DND-41 (cell line): ENCODE measurements around the gene TEX51.

ENCODE experiments used
- ATAC-seq: fragments of 200-7000 bp; cut with Tn5 transposase; 3 replicates; pipeline ENCODE4 v1.9.1; 2021; ENCODE audit warnings: low read depth; ENCODE audit not compliant: insufficient read depth
- DNase-seq: peaks from one replicate; pipeline ENCODE4 v3.0.0-alpha.2; 2020
- H2AFZ ChIP-seq: 2 replicates; pipeline ENCODE4 v1.6.0; 2012; ENCODE audit warnings: low read depth, low read length
- H3K27ac ChIP-seq: 2 replicates; pipeline ENCODE4 v1.5.1; 2012; ENCODE audit warnings: low read length, inconsistent platforms
- H3K27me3 ChIP-seq: fragments of 200-600 bp; sonication (generic); 2 replicates; pipeline ENCODE4 v1.6.0; 2012; ENCODE audit warnings: low read length, mild to moderate bottlenecking, inconsistent platforms; ENCODE audit not compliant: insufficient read depth, poor library complexity
- H3K36me3 ChIP-seq: 2 replicates; pipeline ENCODE4 v1.5.1; 2012; ENCODE audit warnings: low read length, inconsistent platforms; ENCODE audit not compliant: insufficient read depth
- H3K4me1 ChIP-seq: 2 replicates; pipeline ENCODE4 v1.5.1; 2012; ENCODE audit warnings: mild to moderate bottlenecking, low read length; ENCODE audit not compliant: insufficient read depth
- H3K4me2 ChIP-seq: 2 replicates; pipeline ENCODE4 v1.6.0; 2012; ENCODE audit warnings: mild to moderate bottlenecking, moderate library complexity, low read length, inconsistent platforms; ENCODE audit not compliant: insufficient read depth
- H3K4me3 ChIP-seq, 2 experiments: fragments of 200-600 bp in 1 of 2; shearing (Covaris generic) in 1 of 2; 2 replicates each; pipeline ENCODE4 v1.5.1; 2012 to 2016; ENCODE audit warnings: inconsistent platforms in 2 of 2, low read length in 2 of 2, mild to moderate bottlenecking in 2 of 2, low read depth in 1 of 2, moderate library complexity in 1 of 2
- H3K79me2 ChIP-seq: 2 replicates; pipeline ENCODE4 v1.6.0; 2012; ENCODE audit warnings: low read length, inconsistent platforms; ENCODE audit not compliant: insufficient read depth
- H3K9ac ChIP-seq: 2 replicates; pipeline ENCODE4 v1.6.0; 2012; ENCODE audit warnings: low read depth, mild to moderate bottlenecking, inconsistent platforms, low read length, moderate library complexity
- H3K9me3 ChIP-seq: 2 replicates; pipeline ENCODE4 v1.5.1; 2012; ENCODE audit warnings: low read length, moderate library complexity, mild to moderate bottlenecking, inconsistent platforms; ENCODE audit not compliant: insufficient read depth, severe bottlenecking
- H4K20me1 ChIP-seq: 2 replicates; pipeline ENCODE4 v1.6.0; 2012; ENCODE audit warnings: low read length; ENCODE audit not compliant: insufficient read depth
- EZH2 ChIP-seq: IDR thresholded peaks from 3 replicates; pipeline ENCODE4 v1.6.1; 2012; ENCODE audit warnings: borderline replicate concordance, low read depth, mild to moderate bottlenecking, moderate library complexity, low read length, inconsistent platforms; ENCODE audit not compliant: severe bottlenecking
- TF ChIP-seq, protein P1 (sequence below): IDR thresholded peaks from 2 replicates; pipeline ENCODE4 v1.5.1; 2012; ENCODE audit warnings: borderline replicate concordance, low read length, moderate library complexity, mild to moderate bottlenecking; ENCODE audit not compliant: poor library complexity, severe bottlenecking; ENCODE audit errors: extremely low read depth

The TEX51 gene

DNA sequence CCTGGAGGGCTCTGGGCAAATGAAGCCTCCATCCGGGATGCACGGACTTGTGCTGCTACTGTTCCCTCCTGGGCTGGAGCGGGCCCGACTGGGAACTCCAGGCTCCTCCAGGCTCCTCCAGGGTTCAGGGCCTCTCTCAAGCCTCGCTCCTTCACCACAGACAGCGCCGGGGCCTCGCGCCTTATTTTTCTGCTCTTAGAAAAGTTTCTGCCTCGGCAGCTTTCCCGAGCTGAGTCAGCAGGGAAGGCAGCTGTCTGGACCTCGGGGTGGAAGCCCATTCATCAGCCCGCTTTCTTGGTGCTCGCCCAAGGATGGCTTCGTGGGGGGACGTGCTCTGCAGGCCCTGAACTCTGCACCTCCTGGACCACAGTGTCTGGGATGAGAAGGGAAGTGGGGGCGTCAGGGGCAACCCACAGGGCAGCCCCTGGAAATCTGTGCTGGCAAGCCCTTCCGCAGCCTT lies 12.9 kb upstream of the TEX51 start:
- TF ChIP-seq, protein P1, sequence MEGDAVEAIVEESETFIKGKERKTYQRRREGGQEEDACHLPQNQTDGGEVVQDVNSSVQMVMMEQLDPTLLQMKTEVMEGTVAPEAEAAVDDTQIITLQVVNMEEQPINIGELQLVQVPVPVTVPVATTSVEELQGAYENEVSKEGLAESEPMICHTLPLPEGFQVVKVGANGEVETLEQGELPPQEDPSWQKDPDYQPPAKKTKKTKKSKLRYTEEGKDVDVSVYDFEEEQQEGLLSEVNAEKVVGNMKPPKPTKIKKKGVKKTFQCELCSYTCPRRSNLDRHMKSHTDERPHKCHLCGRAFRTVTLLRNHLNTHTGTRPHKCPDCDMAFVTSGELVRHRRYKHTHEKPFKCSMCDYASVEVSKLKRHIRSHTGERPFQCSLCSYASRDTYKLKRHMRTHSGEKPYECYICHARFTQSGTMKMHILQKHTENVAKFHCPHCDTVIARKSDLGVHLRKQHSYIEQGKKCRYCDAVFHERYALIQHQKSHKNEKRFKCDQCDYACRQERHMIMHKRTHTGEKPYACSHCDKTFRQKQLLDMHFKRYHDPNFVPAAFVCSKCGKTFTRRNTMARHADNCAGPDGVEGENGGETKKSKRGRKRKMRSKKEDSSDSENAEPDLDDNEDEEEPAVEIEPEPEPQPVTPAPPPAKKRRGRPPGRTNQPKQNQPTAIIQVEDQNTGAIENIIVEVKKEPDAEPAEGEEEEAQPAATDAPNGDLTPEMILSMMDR, result no peak
- TF ChIP-seq EZH2, result no peak
- no peaks in the 10 kb centered on the region for H3K79me2 ChIP-seq
- no peak overlapping the region for H3K4me3 ChIP-seq
- H3K36me3 ChIP-seq, result no peaks in the 10 kb centered on the region
- DNase-seq, result no peak
- H3K9me3 ChIP-seq, result no peaks in the 10 kb centered on the region
- H3K27ac ChIP-seq, result no peak overlapping the region
- no peak for ATAC-seq
- peaks cover 7% of the 10 kb centered on the region for H3K27me3 ChIP-seq
- H3K4me1 ChIP-seq, result no peaks in the 10 kb centered on the region
- H2AFZ ChIP-seq, result no peak overlapping the region
- H3K4me2 ChIP-seq, result no peak overlapping the region
- no peaks in the 10 kb centered on the region for H4K20me1 ChIP-seq
- no peak overlapping the region for H3K9ac ChIP-seq

GRCh38 chr2:126886211-126886915 lies 12.3 kb upstream of the TEX51 start:
- Histone ChIP-seq H3K9me3 (no peaks in the 10 kb centered on the region), H2AFZ (no peak overlapping the region), H3K9ac (no peak overlapping the region), H3K27ac (no peak overlapping the region), H3K4me1 (no peaks in the 10 kb centered on the region), H3K36me3 (no peaks in the 10 kb centered on the region), H3K4me2 (no peak overlapping the region), H3K4me3 (no peak overlapping the region), H3K27me3 (peaks cover 7% of the 10 kb centered on the region), H3K79me2 (no peaks in the 10 kb centered on the region), H4K20me1 (no peaks in the 10 kb centered on the region)
- TF ChIP-seq, protein P1, result no peak
- TF ChIP-seq EZH2, result no peak
- no peak for DNase-seq
- no peak for ATAC-seq

DNA sequence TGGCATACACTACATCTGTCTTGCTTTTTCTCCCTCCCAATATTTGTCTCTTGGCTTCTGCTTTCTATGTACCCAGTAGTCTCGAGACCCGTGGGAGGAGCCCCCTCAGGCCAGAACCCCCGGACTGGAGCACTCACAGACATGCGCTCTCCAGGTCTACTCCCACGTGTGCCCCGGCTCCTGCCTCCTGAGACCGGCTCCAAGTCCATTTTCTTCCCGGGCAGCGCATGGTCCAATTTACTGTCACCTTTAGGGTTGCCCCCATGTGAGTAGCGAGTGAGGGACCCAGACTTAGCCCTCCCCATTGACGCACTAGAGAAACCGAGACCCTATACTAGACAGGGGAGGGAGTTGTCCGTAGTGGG lies 11.8 kb upstream of the TEX51 start:
- DNase-seq, result no peak
- Histone ChIP-seq H3K27ac (no peak overlapping the region), H3K36me3 (no peaks in the 10 kb centered on the region), H3K4me1 (no peaks in the 10 kb centered on the region), H3K4me3 (no peak overlapping the region), H3K79me2 (no peaks in the 10 kb centered on the region), H3K4me2 (no peak overlapping the region), H2AFZ (no peak overlapping the region), H4K20me1 (no peaks in the 10 kb centered on the region), H3K27me3 (peaks cover 7% of the 10 kb centered on the region), H3K9me3 (no peaks in the 10 kb centered on the region), H3K9ac (no peak overlapping the region)
- no peak for ATAC-seq
- TF ChIP-seq EZH2, result no peak
- TF ChIP-seq, protein P1, result no peak

- no peak for TF ChIP-seq EZH2
- TF ChIP-seq, protein P1, result no peak
- H3K79me2 ChIP-seq, result no peaks in the 10 kb centered on the region
- H4K20me1 ChIP-seq, result no peaks in the 10 kb centered on the region
- ATAC-seq, result no peak
- no peaks in the 10 kb centered on the region for H3K36me3 ChIP-seq
- H3K4me3 ChIP-seq, result no peak overlapping the region
- H3K9me3 ChIP-seq, result no peaks in the 10 kb centered on the region
- no peak overlapping the region for H2AFZ ChIP-seq
- no peak overlapping the region for H3K27ac ChIP-seq
- DNase-seq, result no peak
- no peak overlapping the region for H3K4me2 ChIP-seq
- no peaks in the 10 kb centered on the region for H3K4me1 ChIP-seq
- no peak overlapping the region for H3K9ac ChIP-seq
- peaks cover 7% of the 10 kb centered on the region for H3K27me3 ChIP-seq
Measured at GRCh38 chr2:126887506-126887905, 11.2 kb upstream of the TEX51 start.
